A673 (cell line): ENCODE data around the gene CRY2.

Source experiments
- CTCF ChIP-seq: fragments of 300-800, 200-600 bp; sonication (generic); conservative IDR thresholded peaks from 2 replicates; pipeline ENCODE4 v1.5.1; 2017; ENCODE audit warnings: low read depth, mild to moderate bottlenecking, antibody characterized with exemption, low read length, moderate library complexity, mixed read lengths
- EZH2 ChIP-seq: fragments of 200-600 bp; sonication (generic); IDR thresholded peaks from 2 replicates; pipeline ENCODE4 v1.6.1; 2017; ENCODE audit warnings: borderline replicate concordance, low read depth, mild to moderate bottlenecking, mixed read lengths, antibody characterized with exemption, low read length; ENCODE audit not compliant: poor library complexity, severe bottlenecking

DNA sequence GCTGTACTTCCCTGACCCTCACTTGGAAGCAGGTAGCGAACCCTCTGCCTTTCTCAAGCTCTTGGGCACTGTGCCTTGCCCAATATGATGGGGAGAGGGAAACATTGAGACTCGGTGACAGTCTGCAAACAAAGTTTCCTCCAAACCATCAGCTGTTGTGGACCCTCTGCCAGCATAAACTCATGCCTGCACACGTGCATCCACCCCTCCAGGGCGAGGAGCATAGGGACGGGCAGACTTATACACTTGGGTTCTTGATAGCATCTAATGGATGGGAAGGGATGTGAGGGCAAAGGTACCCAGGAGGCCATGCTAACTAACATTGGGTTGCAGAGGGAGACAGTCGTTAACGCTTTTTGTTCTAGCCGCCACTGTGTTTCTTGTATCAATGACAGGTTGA is 29.9 kb downstream of the CRY2 start:
- TF ChIP-seq CTCF (no peak), EZH2 (no peak)
